ENCODE measurements around the gene TNFAIP1. TPM values are rescaled to one million over a fixed set of nuclear protein-coding genes. Genes with fewer than 3 reads are reported as not detected.

The TNFAIP1 gene
- total RNA-seq, 4 donors from 2014 or later = 25.1 to 36.0 (median 28.2) TPM

DNA sequence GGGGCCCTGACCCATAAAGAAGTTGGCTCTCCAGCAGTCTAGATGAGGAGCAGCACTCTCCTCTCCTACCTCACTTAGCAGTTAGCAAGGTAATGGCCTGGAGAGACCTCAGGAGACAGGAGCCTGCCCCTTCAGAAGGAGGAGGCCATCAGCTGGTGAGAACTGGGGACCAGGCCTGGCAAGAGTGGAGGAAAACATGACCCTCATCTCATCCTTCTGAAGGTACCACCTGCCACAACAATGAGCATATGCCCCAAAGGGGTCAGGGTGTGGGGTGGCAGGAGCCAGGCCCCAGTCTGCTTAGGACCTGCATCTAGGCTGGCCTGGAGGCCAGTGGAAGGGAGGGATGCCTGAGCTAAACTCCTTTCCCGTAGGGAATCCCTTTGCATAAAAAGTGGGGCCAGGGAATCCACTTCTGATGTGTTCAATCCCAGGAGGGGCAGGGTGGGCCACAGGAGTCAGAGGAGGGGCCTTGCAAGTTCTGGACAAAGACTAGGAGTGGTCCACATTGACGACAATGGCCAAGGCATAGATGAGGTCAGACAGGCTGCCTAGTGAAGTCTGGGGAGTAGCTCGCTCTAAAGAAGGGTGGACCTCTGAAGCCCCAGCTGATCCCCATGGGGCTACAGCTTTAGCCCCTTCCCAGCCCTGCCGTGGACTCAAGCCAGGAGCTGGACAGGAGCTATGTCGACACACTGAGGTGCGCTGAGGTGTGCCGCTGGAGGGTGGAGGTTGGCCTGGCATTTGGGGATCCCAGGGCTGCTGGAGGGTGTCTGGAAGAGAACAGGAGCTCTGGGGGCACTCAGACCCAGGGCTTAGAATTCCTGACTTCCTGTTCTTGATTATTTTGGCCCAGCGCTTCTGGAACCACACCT is 28.5 kb downstream of the TNFAIP1 start:
- no peaks in the 10 kb centered on the region for H3K9me3 ChIP-seq
- H3K4me3 ChIP-seq = no peak overlapping the region
- peaks cover 0 to 90% (median 36%) of the 10 kb centered on the region in 3 donors for H3K36me3 ChIP-seq
- no peak for DNase-seq (ENCODE audit: low spot score in 2 of 2)
- no peaks in the 10 kb centered on the region for H3K27me3 ChIP-seq
- no peak for TF ChIP-seq POLR2A (IDR thresholded peaks at IDR 0.05)
- TF ChIP-seq, protein P1, sequence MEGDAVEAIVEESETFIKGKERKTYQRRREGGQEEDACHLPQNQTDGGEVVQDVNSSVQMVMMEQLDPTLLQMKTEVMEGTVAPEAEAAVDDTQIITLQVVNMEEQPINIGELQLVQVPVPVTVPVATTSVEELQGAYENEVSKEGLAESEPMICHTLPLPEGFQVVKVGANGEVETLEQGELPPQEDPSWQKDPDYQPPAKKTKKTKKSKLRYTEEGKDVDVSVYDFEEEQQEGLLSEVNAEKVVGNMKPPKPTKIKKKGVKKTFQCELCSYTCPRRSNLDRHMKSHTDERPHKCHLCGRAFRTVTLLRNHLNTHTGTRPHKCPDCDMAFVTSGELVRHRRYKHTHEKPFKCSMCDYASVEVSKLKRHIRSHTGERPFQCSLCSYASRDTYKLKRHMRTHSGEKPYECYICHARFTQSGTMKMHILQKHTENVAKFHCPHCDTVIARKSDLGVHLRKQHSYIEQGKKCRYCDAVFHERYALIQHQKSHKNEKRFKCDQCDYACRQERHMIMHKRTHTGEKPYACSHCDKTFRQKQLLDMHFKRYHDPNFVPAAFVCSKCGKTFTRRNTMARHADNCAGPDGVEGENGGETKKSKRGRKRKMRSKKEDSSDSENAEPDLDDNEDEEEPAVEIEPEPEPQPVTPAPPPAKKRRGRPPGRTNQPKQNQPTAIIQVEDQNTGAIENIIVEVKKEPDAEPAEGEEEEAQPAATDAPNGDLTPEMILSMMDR (IDR thresholded peaks at IDR 0.05) = no peak
- no peaks in the 10 kb centered on the region for H3K4me1 ChIP-seq
- no peak overlapping the region for H3K27ac ChIP-seq
- 84 to 89% methylated on average over 8 of the region's 8 CpGs for WGBS, 2 donors

DNA sequence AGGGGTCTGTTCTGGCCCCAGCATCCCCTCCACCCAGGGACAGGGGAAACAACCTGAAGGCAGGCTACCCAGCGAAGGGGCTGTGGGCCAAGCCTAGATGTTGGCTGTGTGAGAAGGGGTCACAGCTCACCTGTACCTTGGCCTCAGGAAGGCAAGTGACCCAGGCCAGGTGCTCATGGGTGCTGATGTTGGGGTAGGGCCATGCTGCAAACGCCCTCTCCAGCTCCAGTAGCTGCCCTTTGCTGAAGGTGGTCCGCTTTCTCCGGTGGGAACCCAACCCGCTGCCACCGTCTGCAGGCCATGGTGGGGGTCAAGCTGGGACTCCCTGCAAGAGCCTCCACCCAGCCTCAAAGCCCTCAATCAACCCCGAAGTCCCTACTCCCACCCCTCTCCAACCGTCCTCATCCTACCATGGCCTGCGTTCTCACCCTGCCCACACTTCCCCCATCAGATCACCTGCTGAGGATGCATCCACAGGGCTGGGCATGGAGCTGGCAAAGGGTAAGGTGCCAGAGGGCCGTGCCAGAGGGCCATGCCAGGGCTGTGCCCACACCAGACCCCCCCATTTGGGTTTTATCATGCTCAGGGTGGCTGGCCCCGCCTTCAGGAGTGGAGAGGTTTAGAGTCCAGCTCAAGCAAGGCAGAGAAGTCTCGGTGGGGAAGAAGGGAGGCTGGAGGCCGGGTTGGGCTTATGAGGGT is 29.3 kb downstream of the TNFAIP1 start, which contains the start of gene SEBOX:
Gene SEBOX, minus strand, starts transcription at position 535 of the 699 bp plus-strand sequence. Its CDS starts 48 bp downstream, at position 487.
- Histone ChIP-seq H3K36me3 (peaks cover 0 to 83% (median 28%) of the 10 kb centered on the region in 3 donors), H3K27me3 (no peaks in the 10 kb centered on the region), H3K4me3 (no peak within 1 kb of the TSS), H3K27ac (no peak within 1 kb of the TSS), H3K4me1 (no peaks in the 10 kb centered on the region), H3K9me3 (no peaks in the 10 kb centered on the region)
- TF ChIP-seq POLR2A (IDR thresholded peaks at IDR 0.05) (no peak), EP300 (IDR thresholded peaks at IDR 0.05) (no peak)
- TF ChIP-seq, protein P1 (IDR thresholded peaks at IDR 0.05) = no peak
- no peak for DNase-seq (ENCODE audit: low spot score in 2 of 2)
- 90 to 94% methylated on average over 13 of the region's 13 CpGs for whole genome bisulfite sequencing, 2 donors

DNA sequence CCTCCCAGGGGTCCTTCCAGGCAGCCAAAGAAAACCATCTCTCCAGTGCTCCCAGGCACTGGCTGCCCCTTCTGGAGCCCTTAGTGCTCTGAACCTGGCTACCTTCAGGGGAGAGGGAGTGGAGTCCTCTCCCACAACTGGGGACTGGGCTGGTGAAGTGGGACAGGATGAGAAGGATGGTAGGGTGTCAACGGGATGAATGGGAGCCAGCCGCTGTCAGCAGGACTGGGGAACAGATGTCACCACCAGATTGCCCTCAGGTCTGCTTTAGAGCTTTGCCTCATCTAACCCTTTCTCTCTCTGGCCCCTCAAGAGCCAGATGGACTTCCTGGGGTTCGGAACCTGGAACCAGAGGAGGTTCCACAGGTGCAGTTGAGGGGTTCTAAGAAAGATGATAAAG is 29.9 kb downstream of the TNFAIP1 start:
- Histone ChIP-seq H3K4me1 (peaks cover 0 to 5% (median 2%) of the 10 kb centered on the region in 4 donors), H3K27me3 (no peaks in the 10 kb centered on the region), H3K9me3 (no peaks in the 10 kb centered on the region), H3K36me3 (peaks cover 0 to 76% (median 24%) of the 10 kb centered on the region in 3 donors), H3K27ac (no peak overlapping the region), H3K4me3 (no peak overlapping the region)
- no peak for DNase-seq (ENCODE audit: low spot score in 2 of 2)
- TF ChIP-seq, protein P1 (IDR thresholded peaks at IDR 0.05) = no peak
- TF ChIP-seq POLR2A (IDR thresholded peaks at IDR 0.05) (no peak), EP300 (IDR thresholded peaks at IDR 0.05) (no peak)
- WGBS, 2 donors = 88 to 97% methylated on average over 3 of the region's 3 CpGs

DNA sequence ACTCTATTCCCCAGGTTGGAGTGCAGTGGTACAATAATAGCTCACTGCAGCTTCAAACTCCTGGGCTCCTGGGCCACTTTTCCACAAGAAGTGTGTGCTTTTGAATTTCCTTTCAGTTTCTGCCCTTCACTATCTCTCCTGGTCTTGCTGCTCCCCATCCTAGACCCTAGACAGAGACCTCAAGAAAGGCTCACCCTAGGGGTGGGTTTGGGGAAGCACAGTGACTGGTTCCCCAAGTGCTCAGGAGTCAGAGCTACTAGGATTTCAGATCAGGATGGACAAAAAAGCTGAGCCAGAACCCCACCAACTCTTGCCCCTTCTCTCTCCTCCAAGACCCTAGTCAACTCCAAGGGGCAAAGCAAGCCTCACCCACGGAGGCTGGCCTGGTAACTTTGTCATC is 31.0 kb downstream of the TNFAIP1 start:
- Histone ChIP-seq H3K4me1 (peaks cover 0 to 15% (median 3%) of the 10 kb centered on the region in 4 donors), H3K4me3 (no peak overlapping the region), H3K9me3 (no peaks in the 10 kb centered on the region), H3K27me3 (no peaks in the 10 kb centered on the region), H3K27ac (no peak overlapping the region), H3K36me3 (peaks cover 0 to 65% (median 14%) of the 10 kb centered on the region in 3 donors)
- 55 to 57% methylated on average over 1 of the region's 1 CpG for WGBS, 2 donors
- TF ChIP-seq, protein P1 (IDR thresholded peaks at IDR 0.05) = no peak
- TF ChIP-seq EP300 (IDR thresholded peaks at IDR 0.05) = no peak
- no peak for DNase-seq (ENCODE audit: low spot score in 2 of 2)
